IMR-90 (cell line): ENCODE data around the gene GALNT9. TPM values are rescaled to one million over a fixed set of nuclear protein-coding genes. Genes with fewer than 3 reads are reported as not detected.

Experiments
- ATAC-seq: fragments of 200-7000 bp; cut with Tn5 transposase; 2 replicates; pipeline ENCODE4 v1.9.1; 2020; ENCODE audit warnings: low read depth, mild to moderate bottlenecking, moderate library complexity
- BruUV-seq: library from RNA; stranded (reverse); fragments of 400-500 nt; replicated peaks from 2 replicates; lab custom pipeline; 2021; lab: Mats Ljungman, UMichigan
- CTCF ChIA-PET: fragments of 300-600 bp; formaldehyde crosslinking; extraction: SDS; loops from one replicate; lab custom pipeline; 2021; ENCODE audit warnings: antibody characterized with exemption; lab: Yijun Ruan, JAX
- POLR2A ChIA-PET: fragments of 300-600 bp; sonication (Branson Sonifier 250); formaldehyde crosslinking; loops from one replicate; lab custom pipeline; 2022; ENCODE audit warnings: antibody characterized with exemption; ENCODE audit not compliant: unreplicated experiment; lab: Charles Lee
- DNase-seq: peaks from one replicate; pipeline ENCODE4 v3.0.0; 2013
- H2AFZ ChIP-seq: replicated peaks from 2 replicates; pipeline ENCODE3; 2013; ENCODE audit warnings: low read length, mild to moderate bottlenecking; ENCODE audit not compliant: poor library complexity
- H2AK5ac ChIP-seq: 2 replicates; pipeline ENCODE4 v1.6.1; 2013; ENCODE audit warnings: low read depth, low read length, inconsistent platforms
- H2AK9ac ChIP-seq: replicated peaks from 2 replicates; pipeline ENCODE3; 2013; ENCODE audit warnings: mild to moderate bottlenecking, low read depth, low read length, moderate library complexity; ENCODE audit not compliant: poor library complexity
- H2BK120ac ChIP-seq: 2 replicates; pipeline ENCODE4 v1.6.1; 2013; ENCODE audit warnings: low read depth, low read length, inconsistent platforms
- H2BK15ac ChIP-seq: 3 replicates; pipeline ENCODE4 v1.6.1; 2013; ENCODE audit warnings: low read depth, low read length, inconsistent platforms
- H2BK20ac ChIP-seq: 2 replicates; pipeline ENCODE4 v1.6.1; 2013; ENCODE audit warnings: low read depth, mild to moderate bottlenecking, inconsistent platforms, low read length, moderate library complexity
- H2BK5ac ChIP-seq: 2 replicates; pipeline ENCODE4 v1.6.1; 2013; ENCODE audit warnings: mild to moderate bottlenecking, low read depth, low read length, inconsistent platforms; ENCODE audit not compliant: poor library complexity, severe bottlenecking
- H3K14ac ChIP-seq: replicated peaks from 2 replicates; pipeline ENCODE4 v1.6.1; 2013; ENCODE audit warnings: low read depth, low read length, inconsistent platforms
- H3K18ac ChIP-seq: 2 replicates; pipeline ENCODE4 v1.6.1; 2013; ENCODE audit warnings: low read depth, low read length, control low read depth
- H3K23ac ChIP-seq: 2 replicates; pipeline ENCODE4 v1.6.1; 2013; ENCODE audit warnings: low read depth, low read length, inconsistent platforms
- H3K27ac ChIP-seq: 2 replicates; pipeline ENCODE4 v1.5.1; 2013; ENCODE audit warnings: mild to moderate bottlenecking, control low read depth, low read length; ENCODE audit not compliant: insufficient read depth
- H3K27me3 ChIP-seq: 2 replicates; pipeline ENCODE4 v1.6.1; 2013; ENCODE audit warnings: low read length; ENCODE audit not compliant: control insufficient read depth, insufficient read depth
- H3K36me3 ChIP-seq: 2 replicates; pipeline ENCODE4 v1.6.1; 2013; ENCODE audit warnings: low read length, mixed read lengths; ENCODE audit not compliant: control insufficient read depth, insufficient read depth
- H3K4ac ChIP-seq: 2 replicates; pipeline ENCODE4 v1.6.1; 2013; ENCODE audit warnings: low read depth, low read length, inconsistent platforms
- H3K4me1 ChIP-seq: 2 replicates; pipeline ENCODE4 v1.6.1; 2013; ENCODE audit warnings: low read length, mixed read lengths; ENCODE audit not compliant: control insufficient read depth, insufficient read depth
- H3K4me2 ChIP-seq: 2 replicates; pipeline ENCODE4 v1.6.1; 2013; ENCODE audit warnings: low read depth, mild to moderate bottlenecking, control low read depth, low read length, moderate library complexity
- H3K4me3 ChIP-seq: 2 replicates; pipeline ENCODE4 v1.5.1; 2013; ENCODE audit warnings: low read depth, mild to moderate bottlenecking, control low read depth, low read length, moderate library complexity; ENCODE audit not compliant: insufficient read depth
- H3K56ac ChIP-seq: 2 replicates; pipeline ENCODE4 v1.6.1; 2013; ENCODE audit warnings: low read length, inconsistent platforms; ENCODE audit not compliant: insufficient read depth; ENCODE audit errors: extremely low read depth
- H3K79me1 ChIP-seq, 2 experiments: 2 replicates each; pipeline ENCODE4 v1.6.1; 2013; ENCODE audit warnings: low read length in 2 of 2, inconsistent platforms in 1 of 2, low read depth in 1 of 2
- H3K9ac ChIP-seq: 2 replicates; pipeline ENCODE4 v1.6.1; 2013; ENCODE audit warnings: low read depth, low read length, control low read depth
- H3K9me1 ChIP-seq: 2 replicates; pipeline ENCODE4 v1.6.1; 2013; ENCODE audit warnings: low read length, inconsistent platforms; ENCODE audit not compliant: insufficient read depth
- H3K9me3 ChIP-seq: 2 replicates; pipeline ENCODE4 v1.6.1; 2013; ENCODE audit warnings: low read length; ENCODE audit not compliant: control insufficient read depth, insufficient read depth
- H4K20me1 ChIP-seq: 2 replicates; pipeline ENCODE4 v1.6.1; 2013; ENCODE audit warnings: low read length, inconsistent platforms; ENCODE audit not compliant: insufficient read depth
- H4K5ac ChIP-seq: 2 replicates; pipeline ENCODE4 v1.6.1; 2013; ENCODE audit warnings: mild to moderate bottlenecking, low read depth, low read length, control low read depth
- H4K8ac ChIP-seq, 2 experiments: 2 replicates each; pipeline ENCODE4 v1.6.1; 2013; ENCODE audit warnings: low read depth in 2 of 2, low read length in 2 of 2, control low read depth in 1 of 2, inconsistent platforms in 1 of 2
- H4K91ac ChIP-seq: 2 replicates; pipeline ENCODE4 v1.6.1; 2013; ENCODE audit warnings: low read depth, low read length, inconsistent platforms; ENCODE audit not compliant: insufficient read depth
- BHLHE40 ChIP-seq: fragments of 150-350 bp; IDR thresholded peaks from 2 replicates; pipeline ENCODE4 v1.6.1; 2016; ENCODE audit warnings: mild to moderate bottlenecking, low read depth, low read length
- MAZ ChIP-seq: IDR thresholded peaks from 2 replicates; pipeline ENCODE4 v1.6.1; 2012; ENCODE audit warnings: low read depth, mild to moderate bottlenecking, low read length, improper control_type of control experiment, moderate library complexity, borderline replicate concordance
- MXI1 ChIP-seq: IDR thresholded peaks from 2 replicates; pipeline ENCODE4 v1.6.1; 2012; ENCODE audit warnings: low read depth, mild to moderate bottlenecking, low read length, moderate library complexity, borderline replicate concordance
- NFE2L2 ChIP-seq: fragments of 150-350 bp; IDR thresholded peaks from 2 replicates; pipeline ENCODE4 v1.6.1; 2016; ENCODE audit warnings: low read depth, mild to moderate bottlenecking, low read length
- RFX5 ChIP-seq: IDR thresholded peaks from 2 replicates; pipeline ENCODE4 v1.8.0; 2012; ENCODE audit warnings: low read depth, mild to moderate bottlenecking, low read length, moderate library complexity
- WGBS, 2 experiments: methylation state at CpG; one replicate each; pipeline versions ENCODE4 v1.1.5 to v1.1.7; 2013; ENCODE audit warnings: missing lambda C conversion rate in 2 of 2; ENCODE audit not compliant: insufficient read length in 1 of 2; ENCODE audit errors: extremely low coverage in 2 of 2; 5-methylcytosine and 5-hydroxymethylcytosine counted together
- dilution Hi-C: fragments of 300-500 bp; cut with HindIII; formaldehyde crosslinking; loops from one replicate; pipeline ENCODE4 v1.14.3; 2018; ENCODE audit warnings: low sequenced_read_pairs; ENCODE audit not compliant: unreplicated experiment
- in situ Hi-C: fragments of 300-500 bp; cut with MboI; formaldehyde crosslinking; loops from 3 replicates; pipeline ENCODE4 v1.14.3; 2019; ENCODE audit warnings: low sequenced_read_pairs, inconsistent platforms, mixed read lengths
- intact Hi-C: fragments of 100-400 bp; cut with micrococcal nuclease; formaldehyde crosslinking; loops from 2 replicates; pipeline ENCODE4 v1.10.0; 2022
- polyA plus RNA-seq, 3 experiments: library from polyadenylated mRNA; depleted of rRNA; stranded (reverse); fragments of >200 nt; gene quantifications; 2 replicates each; pipeline ENCODE4 v1.2.3, GENCODE V29; 2012; ENCODE audit warnings: low replicate concordance in 1 of 3
- total RNA-seq: library from RNA; depleted of rRNA; stranded (reverse); fragments of >200 nt; gene quantifications from 2 replicates; pipeline ENCODE4 v1.2.3, GENCODE V29; 2012

Gene GALNT9
- total and polyA plus RNA-seq, 2 of the 4 experiments (the other 2 are of a cell fraction), result under 0.01 to 0.12 TPM

- no peak overlapping the region for H3K14ac ChIP-seq
- H3K18ac ChIP-seq, result no peak overlapping the region
- H3K79me1 ChIP-seq, result no peaks in the 10 kb centered on the region
- WGBS, 2 experiments, result 77% methylated on average over 8 of the region's 15 CpGs; no CpG with 5 or more reads in 1 of the 2 experiments
- peaks cover 6% of the 10 kb centered on the region; the same call in 1 of the 2 replicates for H3K27me3 ChIP-seq
- H2AK9ac ChIP-seq, result no peak overlapping the region
- H3K36me3 ChIP-seq, result peaks cover 10% of the 10 kb centered on the region
- DNase-seq (no peak), ATAC-seq (no peak)
- no peak overlapping the region for H3K4me2 ChIP-seq
- H3K4me3 ChIP-seq, result no peak overlapping the region
- dilution Hi-C loops, result no loop called here
- H3K23ac ChIP-seq, result no peak overlapping the region
- no peak overlapping the region for H2BK120ac ChIP-seq
- no peak overlapping the region for H2AK5ac ChIP-seq
- POLR2A ChIA-PET, result no interaction called here
- H3K9ac ChIP-seq, result no peak overlapping the region
- H4K8ac ChIP-seq, result no peak overlapping the region
- in situ Hi-C loops, result no loop called here
- H4K5ac ChIP-seq, result no peak overlapping the region
- peaks cover 16% of the 10 kb centered on the region; the same call in 1 of the 2 replicates for H4K20me1 ChIP-seq
- no peaks in the 10 kb centered on the region for H3K9me3 ChIP-seq
- H3K4ac ChIP-seq, result no peak overlapping the region
- peaks cover 21% of the 10 kb centered on the region; the same call in 1 of the 2 replicates for H3K9me1 ChIP-seq
- no TSS peak for BruUV-seq
- H2BK15ac ChIP-seq, result no peak overlapping the region
- H2AFZ ChIP-seq, result no peak overlapping the region
- H3K56ac ChIP-seq, result no peak overlapping the region
- intact Hi-C loops, result no loop called here
- H2BK20ac ChIP-seq, result no peak overlapping the region
- CTCF ChIA-PET, result no interaction called here
- no peak for TF ChIP-seq BHLHE40
- TF ChIP-seq RFX5, result no peak
- TF ChIP-seq MXI1, result no peak
- TF ChIP-seq MAZ, result no peak
- no peak for TF ChIP-seq NFE2L2
- peaks cover 7% of the 10 kb centered on the region for H3K4me1 ChIP-seq
- no peak overlapping the region for H2BK5ac ChIP-seq
- H4K91ac ChIP-seq, result no peak overlapping the region
- H3K27ac ChIP-seq, result no peak overlapping the region
Measured at GRCh38 chr12:132160601-132161035, 168.8 kb downstream of the GALNT9 start.
